Rectal smooth muscle tissue (tissue), 1 donor: Measurements from ENCODE around the gene KCTD8.
"Not testable (repeated sequence)": the region's sequence is repeated elsewhere in the genome, so short reads cannot be mapped to it uniquely, and the experiment has no call there.

Experiments
- H3K27ac ChIP-seq: one replicate; pipeline ENCODE4 v1.7.0; 2013; ENCODE audit warnings: low read depth, low read length, inconsistent platforms
- H3K27me3 ChIP-seq: one replicate; pipeline ENCODE4 v1.7.0; 2013; ENCODE audit warnings: low read length; ENCODE audit not compliant: control insufficient read depth, insufficient read depth
- H3K36me3 ChIP-seq: one replicate; pipeline ENCODE4 v1.7.0; 2013; ENCODE audit warnings: low read length; ENCODE audit not compliant: control insufficient read depth, insufficient read depth
- H3K4me1 ChIP-seq: one replicate; pipeline ENCODE4 v1.7.0; 2013; ENCODE audit warnings: low read length; ENCODE audit not compliant: control insufficient read depth, insufficient read depth
- H3K4me3 ChIP-seq: one replicate; pipeline ENCODE4 v1.7.0; 2013; ENCODE audit warnings: low read length
- H3K9ac ChIP-seq: one replicate; pipeline ENCODE4 v1.7.0; 2013; ENCODE audit warnings: low read length

The KCTD8 gene

GRCh38 chr4:44194365-44194764 is 254.2 kb downstream of the KCTD8 start:
- Histone ChIP-seq H3K4me3 (no peak overlapping the region), H3K27ac (no peak overlapping the region), H3K9ac (no peak overlapping the region), H3K4me1 (no peaks in the 10 kb centered on the region), H3K27me3 (no peaks in the 10 kb centered on the region), H3K36me3 (no peaks in the 10 kb centered on the region)

- H3K27me3 ChIP-seq, result no peaks in the 10 kb centered on the region
- no peaks in the 10 kb centered on the region for H3K4me1 ChIP-seq
- H3K36me3 ChIP-seq, result no peaks in the 10 kb centered on the region
- H3K9ac ChIP-seq, result no peak overlapping the region
- no peak overlapping the region for H3K4me3 ChIP-seq
- no peak overlapping the region for H3K27ac ChIP-seq
Observed at GRCh38 chr4:44186850-44187246, 261.8 kb downstream of the KCTD8 start.

GRCh38 chr4:44186096-44186849 is 262.3 kb downstream of the KCTD8 start:
- no peaks in the 10 kb centered on the region for H3K36me3 ChIP-seq
- no peaks in the 10 kb centered on the region for H3K27me3 ChIP-seq
- H3K9ac ChIP-seq, result no peak overlapping the region
- H3K4me3 ChIP-seq, result no peak overlapping the region
- H3K27ac ChIP-seq, result no peak overlapping the region
- no peaks in the 10 kb centered on the region for H3K4me1 ChIP-seq

GRCh38 chr4:44181491-44182349 is 266.9 kb downstream of the KCTD8 start:
- H3K36me3 ChIP-seq, result not testable (repeated sequence)

GRCh38 chr4:44167766-44168165 is 280.8 kb downstream of the KCTD8 start:
- H3K27ac ChIP-seq, H3K4me3 ChIP-seq, H3K4me1 ChIP-seq, H3K9ac ChIP-seq, H3K27me3 ChIP-seq, H3K36me3 ChIP-seq: not testable (repeated sequence)

More at GRCh38 chr4:44181491-44182349, 266.9 kb downstream of the KCTD8 start:
- H3K9ac ChIP-seq, H3K27me3 ChIP-seq, H3K27ac ChIP-seq, H3K4me1 ChIP-seq, H3K4me3 ChIP-seq: not testable (repeated sequence)

- no peaks in the 10 kb centered on the region for H3K36me3 ChIP-seq
- H3K27me3 ChIP-seq, result no peaks in the 10 kb centered on the region
- H3K9ac ChIP-seq, result no peak overlapping the region
- no peaks in the 10 kb centered on the region for H3K4me1 ChIP-seq
- no peak overlapping the region for H3K4me3 ChIP-seq
- no peak overlapping the region for H3K27ac ChIP-seq
Observed at GRCh38 chr4:44165938-44166337, 282.7 kb downstream of the KCTD8 start.

- H3K9ac ChIP-seq, result no peak overlapping the region
- no peaks in the 10 kb centered on the region for H3K4me1 ChIP-seq
- H3K27ac ChIP-seq, result no peak overlapping the region
- no peak overlapping the region for H3K4me3 ChIP-seq
- H3K27me3 ChIP-seq, result no peaks in the 10 kb centered on the region
- no peaks in the 10 kb centered on the region for H3K36me3 ChIP-seq
Observed at GRCh38 chr4:44162538-44163270, 285.9 kb downstream of the KCTD8 start.

- H3K4me3 ChIP-seq, result no peak overlapping the region
- H3K4me1 ChIP-seq, result no peaks in the 10 kb centered on the region
- H3K27ac ChIP-seq, result no peak overlapping the region
- no peaks in the 10 kb centered on the region for H3K36me3 ChIP-seq
- no peaks in the 10 kb centered on the region for H3K27me3 ChIP-seq
- no peak overlapping the region for H3K9ac ChIP-seq
Observed at GRCh38 chr4:44161756-44162155, 286.9 kb downstream of the KCTD8 start.

GRCh38 chr4:44160776-44161367 is 287.7 kb downstream of the KCTD8 start:
- H3K27me3 ChIP-seq, result no peaks in the 10 kb centered on the region
- H3K36me3 ChIP-seq, result no peaks in the 10 kb centered on the region
- no peaks in the 10 kb centered on the region for H3K4me1 ChIP-seq
- no peak overlapping the region for H3K27ac ChIP-seq
- no peak overlapping the region for H3K9ac ChIP-seq
- no peak overlapping the region for H3K4me3 ChIP-seq

- Histone ChIP-seq H3K27me3 (no peaks in the 10 kb centered on the region), H3K9ac (no peak overlapping the region), H3K4me3 (no peak overlapping the region), H3K4me1 (no peaks in the 10 kb centered on the region), H3K36me3 (no peaks in the 10 kb centered on the region), H3K27ac (no peak overlapping the region)
Observed at GRCh38 chr4:44159991-44160390, 288.6 kb downstream of the KCTD8 start.

- no peaks in the 10 kb centered on the region for H3K4me1 ChIP-seq
- no peak overlapping the region for H3K27ac ChIP-seq
- H3K27me3 ChIP-seq, result no peaks in the 10 kb centered on the region
- no peak overlapping the region for H3K9ac ChIP-seq
- no peaks in the 10 kb centered on the region for H3K36me3 ChIP-seq
- no peak overlapping the region for H3K4me3 ChIP-seq
Observed at GRCh38 chr4:44157611-44158277, 290.9 kb downstream of the KCTD8 start.
